ENCODE measurements around the gene CWC15. TPM values are rescaled to one million over a fixed set of nuclear protein-coding genes. Genes with fewer than 3 reads are reported as not detected.

Gene CWC15
- total RNA-seq (2022; extraction: Qiagen RNA extraction): 26.1 to 34.7 TPM (median 30.3 TPM) in 5 replicates

DNA sequence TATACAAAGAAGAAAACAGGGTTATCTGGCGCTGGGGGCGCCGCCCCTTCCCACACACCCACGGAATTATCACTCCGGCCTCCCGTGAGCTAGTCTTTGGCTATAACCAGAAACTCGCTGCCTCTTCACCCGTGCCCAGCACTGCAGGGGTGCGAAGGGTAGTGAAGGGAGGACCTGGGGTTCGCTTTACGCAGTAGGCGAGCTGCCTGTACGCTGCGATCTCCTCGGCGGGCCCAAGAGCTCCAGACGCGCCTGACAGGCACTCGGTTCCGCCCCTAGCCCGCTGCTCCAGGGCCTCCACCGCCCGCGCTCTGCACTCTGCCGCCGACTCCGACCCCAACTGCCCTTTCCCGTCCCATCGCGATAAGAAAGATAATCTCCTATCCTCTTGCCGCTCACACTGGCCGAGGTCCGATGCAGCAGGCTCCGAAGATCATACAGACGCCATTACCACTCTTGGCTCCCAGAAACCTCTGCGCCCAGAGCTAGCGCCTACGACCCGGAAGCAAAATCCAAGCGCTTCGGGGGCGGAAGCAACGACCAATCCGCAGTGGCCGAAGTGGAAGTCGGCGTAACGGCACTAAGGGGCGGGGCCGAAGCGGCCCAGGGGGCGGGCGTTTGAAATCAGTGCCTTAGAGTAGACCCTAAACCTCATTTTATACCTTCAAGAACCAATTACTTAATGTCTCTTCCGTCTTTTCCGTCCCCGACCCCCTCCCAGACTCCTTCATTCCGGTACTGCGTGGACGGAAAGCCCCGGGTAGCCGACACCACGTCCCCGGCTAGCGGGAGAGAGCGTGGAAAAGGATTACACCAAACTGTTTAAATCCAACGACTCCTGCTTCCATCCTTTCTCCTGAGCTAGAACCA lies at the start of gene CWC15, which contains the start of gene KDM4D:
TSS of gene CWC15 (minus strand) at position 458 of the 870 bp plus-strand sequence. CDS start 1,371 bp downstream, outside the sequence.
TSS of gene KDM4D (plus strand) at position 611 of the 870 bp plus-strand sequence. CDS start 23,664 bp downstream, outside the sequence.

Other genes starting within 250 kb of the CWC15 start
- 6.4 to 11.6 TPM (median 8.9 TPM) in 5 replicates for gene AMOTL1, start 205.2 kb downstream of the CWC15 start, total RNA-seq (2022; extraction: Qiagen RNA extraction)
- 0.31 to 0.53 TPM (median 0.39 TPM) in 5 replicates for gene KDM4D, start 153 bp upstream of the CWC15 start, total RNA-seq (2022; extraction: Qiagen RNA extraction)
- gene KDM4E, start 51.7 kb upstream of the CWC15 start, total RNA-seq (2022; extraction: Qiagen RNA extraction): not detected in 5 replicates
- gene KDM4F, start 75.9 kb upstream of the CWC15 start, total RNA-seq (2022; extraction: Qiagen RNA extraction): not detected in 5 replicates
- gene SRSF8, start 93.4 kb upstream of the CWC15 start, total RNA-seq (2022; extraction: Qiagen RNA extraction): 17.2 to 18.9 TPM (median 17.9 TPM) in 5 replicates
- 14.4 to 18.9 TPM (median 16.7 TPM) in 5 replicates for gene ENDOD1, start 116.3 kb upstream of the CWC15 start, total RNA-seq (2022; extraction: Qiagen RNA extraction)